Measurements from ENCODE around the gene TULP1.

Gene TULP1

DNA sequence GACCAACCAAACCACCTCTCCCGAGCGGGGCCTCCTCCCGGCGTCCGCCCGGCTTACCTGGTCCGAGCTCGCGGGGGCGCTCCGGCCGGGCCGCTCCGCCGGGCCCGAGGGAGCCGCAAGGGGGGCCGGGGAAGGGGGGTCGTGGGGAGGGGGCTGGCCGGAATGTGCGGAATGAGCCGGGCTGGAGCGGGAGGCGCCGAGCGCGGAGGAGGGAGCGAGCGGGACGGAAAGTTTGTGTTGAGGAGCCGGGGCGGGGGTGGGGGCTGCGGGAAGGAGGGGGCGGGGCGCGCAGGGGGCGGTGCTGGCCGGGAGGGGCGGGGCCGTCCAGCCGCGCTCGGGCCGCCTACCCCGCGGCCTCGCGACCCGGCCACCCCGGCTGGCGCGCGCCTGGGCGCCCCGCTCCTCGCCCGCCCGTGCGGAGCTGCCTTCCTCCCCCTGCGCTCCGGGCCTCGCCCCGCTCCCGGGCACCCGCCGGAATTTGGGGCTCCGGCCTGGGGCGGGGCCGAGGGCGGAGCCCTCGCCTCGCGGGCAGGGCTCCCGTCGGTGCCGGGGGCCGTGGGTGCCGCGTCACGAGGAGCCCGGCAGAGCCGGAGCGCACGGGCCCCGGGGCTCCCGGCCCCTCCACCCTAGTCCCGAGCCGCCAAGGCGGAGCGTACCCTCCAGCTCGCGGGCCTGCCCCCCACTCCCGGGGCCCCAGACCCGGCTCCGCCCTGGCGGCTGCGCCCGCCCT lies 15.7 kb downstream of the TULP1 start, which contains the start of gene TEAD3:
TEAD3 (minus strand) TSS at position 239 of the 730 bp plus-strand sequence.
- peak in 1 of 3 donors; percentile 51 for DNase-seq (ENCODE audit: low read depth in 3 of 3)

- no peak for DNase-seq (ENCODE audit: low read depth in 3 of 3)
Measured at GRCh38 chr6:35496036-35496840, 16.5 kb downstream of the TULP1 start.

DNA sequence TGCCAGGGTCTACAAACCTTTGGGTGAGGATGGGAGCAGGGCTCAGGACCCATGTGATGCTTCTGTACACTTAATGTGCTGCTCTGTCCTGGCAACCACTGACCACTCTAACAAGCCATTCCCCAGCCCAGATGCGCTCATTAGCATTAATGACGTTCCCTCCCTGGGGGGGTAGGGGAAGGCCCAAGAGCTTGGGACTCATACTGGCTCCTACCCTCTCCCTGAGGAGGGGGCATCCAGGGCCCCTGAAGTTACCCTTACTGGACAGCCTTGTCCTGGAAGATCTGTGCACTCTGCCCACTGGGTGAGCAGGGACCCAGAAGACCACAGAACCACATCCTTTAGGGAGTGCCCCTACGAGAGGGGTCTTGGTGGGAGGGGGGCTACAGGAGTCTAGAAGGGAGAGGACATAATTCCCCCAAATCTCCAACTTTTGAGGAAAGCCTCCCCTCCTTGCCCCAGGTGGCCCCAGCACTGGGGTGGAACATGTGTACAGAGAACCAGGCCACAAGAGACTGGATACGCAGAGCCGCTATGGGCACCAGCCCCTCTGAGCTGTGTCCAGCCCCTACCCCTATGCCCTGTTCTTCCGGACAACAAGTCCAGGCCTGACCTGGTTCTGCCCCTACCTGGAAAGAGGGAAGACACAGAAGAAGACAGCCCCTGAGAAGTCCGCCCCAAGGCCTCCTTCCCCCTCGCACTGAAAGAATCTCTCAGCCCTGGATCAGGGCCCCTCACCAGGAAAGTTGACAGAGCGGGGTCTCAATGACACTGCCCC lies 17.2 kb downstream of the TULP1 start:
- no peak for DNase-seq (ENCODE audit: low read depth in 3 of 3)

- DNase-seq (ENCODE audit: low read depth in 3 of 3) = no peak
Measured at GRCh38 chr6:35494161-35494563, 18.5 kb downstream of the TULP1 start.

GRCh38 chr6:35493307-35493983 lies 19.3 kb downstream of the TULP1 start:
- no peak for DNase-seq (ENCODE audit: low read depth in 3 of 3)

GRCh38 chr6:35492974-35493284 lies 19.8 kb downstream of the TULP1 start:
- no peak for DNase-seq (ENCODE audit: low read depth in 3 of 3)

GRCh38 chr6:35492258-35492973 lies 20.3 kb downstream of the TULP1 start:
- no peak for DNase-seq (ENCODE audit: low read depth in 3 of 3)

DNA sequence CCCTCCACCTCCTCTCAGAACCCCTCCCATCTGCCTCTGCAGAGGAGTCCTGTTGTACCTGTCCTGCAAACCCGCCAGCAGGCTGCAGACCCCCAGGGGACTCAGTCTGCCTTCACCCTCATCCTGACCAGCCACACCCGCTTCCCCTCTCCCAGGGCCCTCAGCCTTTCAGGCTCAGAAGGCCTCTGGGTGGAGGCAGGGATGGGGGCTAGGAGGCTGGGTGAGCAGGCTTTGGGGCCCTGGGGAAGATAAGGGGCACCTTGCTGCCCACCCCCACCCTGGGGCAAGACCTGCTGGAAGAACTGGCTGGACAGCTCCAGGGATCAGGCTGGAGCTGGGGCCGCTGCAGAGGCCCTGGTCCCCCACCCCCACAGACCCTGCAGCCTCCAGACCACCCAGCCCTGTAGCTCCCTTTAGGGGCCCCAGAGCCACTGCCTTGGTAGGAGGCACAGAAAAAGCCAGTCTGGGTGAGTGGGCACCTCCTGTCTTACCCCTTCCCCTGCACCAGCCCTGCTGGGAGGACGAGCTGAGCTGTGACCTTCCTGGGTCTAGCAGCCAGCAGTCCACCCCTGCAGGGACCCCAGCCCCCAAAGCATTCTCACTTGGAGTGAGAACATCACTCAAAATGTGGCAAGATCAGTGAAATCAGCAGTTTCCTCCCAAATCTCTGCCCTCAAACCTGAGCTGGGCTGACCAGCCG lies 21.0 kb downstream of the TULP1 start:
- DNase-seq (ENCODE audit: low read depth in 3 of 3) = no peak

DNA sequence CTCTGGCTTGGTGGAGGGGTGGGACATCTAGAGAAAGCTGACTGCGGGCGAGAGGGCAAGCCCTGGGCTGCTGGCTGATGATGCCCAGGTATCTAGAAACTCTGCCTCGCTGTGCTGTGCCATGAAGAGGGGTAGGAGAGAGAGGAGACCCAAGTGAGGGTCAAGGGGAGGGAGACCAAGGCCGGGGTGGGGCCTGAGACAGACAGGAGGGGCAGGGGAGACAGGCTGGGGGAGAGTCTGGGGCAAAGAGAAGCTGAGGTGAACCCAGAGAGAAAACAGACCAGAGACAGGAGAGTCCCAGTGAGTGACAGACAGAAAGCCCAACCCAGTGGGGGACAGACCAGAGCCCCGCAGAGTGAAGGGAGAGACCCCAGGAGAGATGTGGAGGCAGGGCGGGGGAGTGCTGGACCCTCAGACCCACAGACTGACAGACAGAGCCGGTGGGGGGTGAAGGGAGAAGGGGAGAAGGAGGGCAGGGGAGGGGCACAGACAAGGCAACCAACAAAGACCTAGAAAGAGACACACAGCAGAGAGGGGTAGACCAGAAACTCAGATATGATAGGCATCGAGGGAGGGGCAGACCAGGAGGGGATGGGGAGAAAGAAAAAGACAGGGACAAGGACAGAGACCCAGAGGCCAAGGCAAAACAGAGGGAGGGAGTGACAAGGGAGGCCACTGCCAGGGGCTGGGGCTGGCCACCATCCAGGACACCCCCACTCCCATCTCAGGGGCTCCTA lies 21.7 kb downstream of the TULP1 start:
- no peak for DNase-seq (ENCODE audit: low read depth in 3 of 3)

- DNase-seq (ENCODE audit: low read depth in 3 of 3) = no peak
Measured at GRCh38 chr6:35489995-35490791, 22.5 kb downstream of the TULP1 start.

- no peak for DNase-seq (ENCODE audit: low read depth in 3 of 3)
Measured at GRCh38 chr6:35489066-35489465, 23.6 kb downstream of the TULP1 start.

DNA sequence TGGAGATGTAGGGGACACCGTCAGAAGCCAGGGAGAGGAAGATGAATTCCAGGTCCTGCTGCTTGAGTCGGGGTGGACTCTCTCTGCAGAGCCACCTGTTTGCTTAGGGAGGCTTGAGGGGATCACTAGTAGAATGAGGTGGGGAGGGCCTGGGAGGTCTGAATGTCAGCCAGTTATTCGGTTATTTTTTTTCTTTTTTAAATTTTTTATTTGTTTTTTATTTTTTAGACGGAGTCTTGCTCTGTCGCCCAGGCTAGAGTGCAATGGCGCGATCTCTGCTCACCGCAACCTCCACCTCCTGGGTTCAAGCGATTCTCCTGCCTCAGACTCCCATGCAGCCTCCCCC lies 24.2 kb downstream of the TULP1 start:
- DNase-seq (ENCODE audit: low read depth in 3 of 3) = no peak

- no peak for DNase-seq (ENCODE audit: low read depth in 3 of 3)
Measured at GRCh38 chr6:35487658-35488516, 24.8 kb downstream of the TULP1 start.

DNA sequence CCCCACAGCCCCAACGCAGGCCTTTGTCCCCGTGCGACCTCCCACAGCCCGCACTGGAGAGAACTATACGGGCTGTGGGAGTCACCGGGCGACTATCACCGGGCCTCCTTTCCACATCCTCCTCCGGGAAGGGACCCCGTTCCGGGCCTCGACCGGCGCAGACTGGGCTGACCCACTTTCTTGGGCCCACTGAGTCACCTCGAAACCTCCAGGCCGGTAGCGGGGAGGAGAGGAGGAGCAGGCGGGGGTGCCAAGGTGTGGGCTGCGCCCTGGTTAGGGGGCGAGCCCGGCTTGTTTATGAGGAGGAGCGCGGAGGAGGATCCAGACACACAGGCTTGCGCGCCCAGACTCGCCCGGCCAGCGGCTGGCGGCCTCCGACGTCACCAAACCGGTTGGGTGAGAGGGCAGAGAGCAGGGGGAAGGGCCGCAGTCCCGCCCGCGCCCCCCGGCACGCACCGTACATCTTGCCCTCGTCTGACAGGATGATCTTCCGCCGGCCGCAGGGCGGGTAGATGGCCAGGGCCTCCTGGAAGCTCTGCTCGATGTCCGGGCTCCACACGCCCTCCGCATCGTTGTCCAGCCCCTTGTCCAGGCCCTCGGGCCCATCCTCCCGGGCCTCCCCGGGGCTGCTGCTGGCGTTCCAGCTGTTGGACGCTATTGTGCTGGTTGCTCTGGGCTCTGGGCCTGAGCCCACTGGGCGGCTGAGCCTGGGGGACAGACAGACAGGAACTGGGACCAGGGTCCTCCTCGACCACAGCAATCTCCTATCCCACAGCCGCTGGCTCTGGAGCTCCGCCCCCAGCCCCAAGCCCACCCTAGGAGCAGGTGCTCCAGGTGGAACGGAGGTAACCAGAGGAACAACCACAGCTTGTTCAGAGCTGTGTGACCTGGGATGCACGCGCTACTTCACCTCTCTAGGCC lies 26.4 kb downstream of the TULP1 start:
- DNase-seq (ENCODE audit: low read depth in 3 of 3) = no peak

DNA sequence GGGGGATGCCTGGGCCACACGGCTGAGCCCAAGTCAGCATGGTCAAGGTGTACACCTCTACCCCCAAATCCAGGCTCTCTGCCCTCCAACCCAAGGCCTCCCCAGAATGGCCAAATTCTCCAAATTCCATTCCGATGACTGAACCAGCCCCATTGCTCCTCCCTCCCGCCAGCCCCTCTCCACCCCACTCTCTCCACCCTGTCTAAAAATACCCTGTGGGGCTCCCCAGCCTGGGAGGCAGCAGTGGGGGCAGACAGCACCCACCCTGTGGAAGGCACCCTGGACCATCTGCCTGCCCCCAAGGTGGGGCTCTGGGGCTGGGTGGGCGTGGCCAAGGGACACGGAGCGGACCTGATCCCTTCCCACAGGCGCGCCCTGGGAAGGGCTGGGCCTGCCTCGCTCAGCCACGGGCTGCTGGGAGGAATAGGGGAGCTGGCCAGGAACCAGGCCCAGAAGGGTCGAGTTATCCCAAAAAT lies 27.3 kb downstream of the TULP1 start:
- no peak for DNase-seq (ENCODE audit: low read depth in 3 of 3)

GRCh38 chr6:35484921-35485392 lies 27.7 kb downstream of the TULP1 start:
- DNase-seq (ENCODE audit: low read depth in 3 of 3) = no peak
